CD4-positive, alpha-beta T cell treated with Interleukin-2 at 100 ng/mL for 4 hours (primary cell): ENCODE measurements around the gene EIF2S2.
"Not testable (repeated sequence)": the region's sequence is repeated elsewhere in the genome, so short reads cannot be mapped to it uniquely, and the experiment has no call there.

Experiments used
- DNase-seq: peaks from one replicate; pipeline ENCODE4 v3.0.0-alpha.2; 2020; ENCODE audit warnings: low spot score

Gene EIF2S2

GRCh38 chr20:34111702-34112599 lies at the start of gene EIF2S2:
Gene EIF2S2 (minus strand): TSS chr20:34112243. CDS start chr20:34112110, 133 bp downstream.
- DNase-seq, result peak; percentile 98

GRCh38 chr20:34157697-34158096 lies 45.7 kb upstream of the EIF2S2 start:
- DNase-seq, result not testable (repeated sequence)

- DNase-seq, result no peak
Observed at GRCh38 chr20:34155836-34156235, 43.8 kb upstream of the EIF2S2 start.

- DNase-seq, result not testable (repeated sequence)
Observed at GRCh38 chr20:34153169-34153568, 41.1 kb upstream of the EIF2S2 start.

DNA sequence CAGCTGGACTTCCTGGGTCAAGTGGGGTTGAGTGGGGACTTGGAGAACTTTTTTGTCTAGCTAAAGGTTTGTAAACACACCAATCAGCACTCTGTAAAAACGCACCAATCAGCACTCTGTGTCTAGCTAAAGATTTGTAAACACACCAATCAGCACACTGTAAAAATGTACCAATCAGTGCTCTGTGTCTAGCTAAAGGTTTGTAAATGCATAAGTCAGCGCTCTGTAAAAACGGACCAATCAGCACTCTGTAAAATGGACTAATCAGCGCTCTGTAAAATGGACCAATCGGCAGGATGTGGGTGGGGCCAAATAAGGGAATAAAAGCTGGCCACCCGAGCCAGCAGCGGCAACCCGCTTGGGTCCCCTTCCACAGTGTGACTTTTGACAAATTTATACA lies 40.0 kb upstream of the EIF2S2 start:
- not testable (repeated sequence) for DNase-seq

DNA sequence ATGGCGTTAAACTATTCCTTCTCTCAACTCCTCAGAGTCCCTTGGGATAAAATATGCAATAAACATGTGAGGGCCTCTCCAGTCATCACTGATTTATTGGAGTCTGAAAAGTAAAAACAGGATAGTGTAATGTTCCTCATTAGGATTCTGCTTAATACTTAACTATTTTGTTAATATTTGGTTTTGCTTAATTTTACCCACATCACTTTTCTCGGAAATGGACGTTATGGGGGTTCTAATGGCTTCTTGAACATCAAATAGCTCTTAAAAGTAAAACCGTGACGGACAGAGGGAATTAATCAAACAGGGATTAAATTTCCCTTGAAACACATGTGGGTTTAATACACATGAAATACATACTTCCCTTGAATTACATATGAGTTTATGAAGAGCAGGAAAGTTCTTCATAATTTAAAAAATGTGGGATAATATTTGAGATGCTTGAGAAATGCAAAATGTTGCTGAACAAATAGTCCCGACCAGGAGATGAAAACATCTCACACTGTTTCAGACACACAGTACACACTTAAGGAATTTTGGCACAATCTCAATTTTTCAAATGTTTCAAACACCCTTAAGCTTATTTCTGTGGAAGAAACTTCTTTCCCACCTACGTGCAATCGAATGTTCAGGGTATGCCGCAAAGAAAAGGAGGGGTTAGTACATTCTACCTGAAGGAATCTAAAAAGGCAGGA lies 38.4 kb upstream of the EIF2S2 start:
- no peak for DNase-seq

- DNase-seq, result no peak
Observed at GRCh38 chr20:34145280-34145819, 33.3 kb upstream of the EIF2S2 start.

- DNase-seq, result no peak
Observed at GRCh38 chr20:34143951-34144350, 31.9 kb upstream of the EIF2S2 start.

GRCh38 chr20:34142121-34142520 lies 30.1 kb upstream of the EIF2S2 start:
- DNase-seq, result no peak

DNA sequence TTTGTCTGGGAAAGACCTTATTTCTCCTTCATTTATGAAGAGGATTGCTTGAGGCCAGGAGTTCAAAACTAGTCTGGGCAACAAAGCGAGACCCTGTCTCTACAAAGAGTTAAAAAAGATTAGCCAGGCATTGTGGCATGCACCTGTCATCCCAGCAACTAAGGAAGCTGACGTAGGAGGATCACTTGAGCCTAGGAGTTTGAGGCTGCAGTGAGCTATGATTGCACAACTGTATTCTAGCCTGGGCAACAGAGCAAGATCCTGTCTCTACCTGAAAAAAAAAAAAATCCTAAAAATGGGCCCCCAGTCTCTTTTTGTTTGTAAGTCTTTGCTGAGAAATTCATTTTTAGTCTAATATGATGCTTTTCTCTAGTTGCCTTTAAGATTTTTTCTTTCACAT lies 29.2 kb upstream of the EIF2S2 start:
- no peak for DNase-seq

- DNase-seq, result not testable (repeated sequence)
Observed at GRCh38 chr20:34135525-34136275, 23.7 kb upstream of the EIF2S2 start.

DNA sequence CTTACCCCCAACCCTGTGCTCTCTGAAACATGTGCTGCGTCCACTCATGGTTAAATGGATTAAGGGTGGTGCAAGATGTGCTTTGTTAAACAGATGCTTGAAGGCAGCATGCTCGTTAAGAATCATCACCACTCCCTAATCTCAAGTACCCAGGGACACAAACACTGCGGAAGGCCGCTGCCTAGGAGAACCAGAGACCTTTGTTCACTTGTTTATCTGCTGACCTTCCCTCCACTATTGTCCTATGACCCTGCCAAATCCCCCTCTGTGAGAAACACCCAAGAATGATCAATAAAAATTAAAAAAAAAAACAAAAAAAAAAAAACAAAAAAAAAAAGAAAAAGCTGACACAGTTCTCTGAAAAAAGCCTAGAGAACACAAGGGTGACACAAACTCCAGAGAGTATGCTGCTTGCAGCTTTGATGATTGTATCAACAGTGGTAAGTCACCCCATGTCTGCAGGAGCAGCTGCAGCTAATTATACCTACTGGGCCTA lies 21.4 kb upstream of the EIF2S2 start:
- DNase-seq, result not testable (repeated sequence)

- not testable (repeated sequence) for DNase-seq
Observed at GRCh38 chr20:34132943-34133342, 20.9 kb upstream of the EIF2S2 start.

DNA sequence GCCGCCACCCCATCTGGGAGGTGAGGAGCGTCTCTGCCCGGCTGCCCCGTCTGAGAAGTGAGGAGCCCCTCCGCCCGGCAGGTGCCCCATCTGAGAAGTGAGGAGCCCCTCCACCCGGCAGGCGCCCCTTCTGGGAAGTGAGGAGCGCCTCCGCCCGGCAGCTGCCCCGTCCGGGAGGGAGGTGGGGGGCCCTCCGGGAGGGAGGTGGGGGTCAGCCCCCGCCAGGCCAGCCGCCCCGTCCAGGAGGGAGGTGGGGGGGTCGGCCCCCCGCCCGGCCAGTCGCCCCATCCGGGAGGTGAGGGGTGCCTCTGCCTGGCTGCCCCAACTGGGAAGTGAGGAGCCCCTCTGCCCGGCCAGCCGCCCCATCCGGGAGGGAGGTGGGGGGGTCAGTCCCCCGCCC lies 20.4 kb upstream of the EIF2S2 start:
- DNase-seq, result not testable (repeated sequence)

DNA sequence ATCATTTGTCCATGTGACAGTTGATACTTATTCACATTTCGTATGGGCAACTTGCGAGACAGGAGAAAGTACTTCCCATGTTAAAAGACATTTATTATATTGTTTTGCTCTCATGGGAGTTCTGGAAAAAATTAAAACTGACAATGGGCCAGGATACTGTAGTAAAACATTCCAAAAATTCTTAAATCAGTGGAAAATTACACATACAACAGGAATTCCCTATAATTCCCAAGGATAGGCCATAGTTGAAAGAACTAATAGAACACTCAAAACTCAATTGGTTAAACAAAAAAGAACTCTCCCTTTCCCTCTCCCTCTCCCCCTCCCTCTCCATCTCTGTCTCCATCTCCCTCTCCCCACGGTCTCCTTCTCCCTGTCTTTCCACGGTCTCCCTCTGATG lies 19.4 kb upstream of the EIF2S2 start:
- DNase-seq, result no peak

DNA sequence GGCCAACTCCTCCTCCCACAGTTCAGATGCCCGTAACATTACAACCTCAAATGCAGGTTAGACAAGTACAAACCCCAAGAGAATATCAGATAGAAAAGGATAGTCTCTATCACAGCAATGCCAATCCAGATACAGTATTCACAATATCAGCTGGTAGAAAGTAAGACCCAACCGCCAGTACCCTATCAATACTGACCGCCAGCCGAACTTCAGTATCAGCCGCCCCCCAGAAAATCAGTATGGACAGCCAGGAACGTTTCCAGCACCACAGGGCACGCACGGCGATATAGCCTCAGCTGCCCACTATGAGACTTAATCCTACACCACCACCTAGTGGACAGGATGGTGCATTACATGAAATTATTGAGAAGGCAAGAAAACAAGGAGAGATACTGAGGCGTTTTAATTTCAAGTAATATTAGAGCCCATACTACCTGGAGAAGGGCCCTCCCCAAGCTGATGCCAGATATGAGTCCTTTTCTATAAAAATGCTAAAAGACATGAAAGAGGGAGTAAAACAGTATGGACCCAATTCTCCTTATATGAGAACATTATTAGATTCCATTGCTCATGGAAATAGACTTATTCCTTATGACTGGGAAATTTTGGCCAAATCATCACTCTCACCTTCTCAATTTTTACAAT lies 17.6 kb upstream of the EIF2S2 start:
- DNase-seq, result peak; percentile 81

GRCh38 chr20:34127792-34128191 lies 15.7 kb upstream of the EIF2S2 start:
- no peak for DNase-seq

DNA sequence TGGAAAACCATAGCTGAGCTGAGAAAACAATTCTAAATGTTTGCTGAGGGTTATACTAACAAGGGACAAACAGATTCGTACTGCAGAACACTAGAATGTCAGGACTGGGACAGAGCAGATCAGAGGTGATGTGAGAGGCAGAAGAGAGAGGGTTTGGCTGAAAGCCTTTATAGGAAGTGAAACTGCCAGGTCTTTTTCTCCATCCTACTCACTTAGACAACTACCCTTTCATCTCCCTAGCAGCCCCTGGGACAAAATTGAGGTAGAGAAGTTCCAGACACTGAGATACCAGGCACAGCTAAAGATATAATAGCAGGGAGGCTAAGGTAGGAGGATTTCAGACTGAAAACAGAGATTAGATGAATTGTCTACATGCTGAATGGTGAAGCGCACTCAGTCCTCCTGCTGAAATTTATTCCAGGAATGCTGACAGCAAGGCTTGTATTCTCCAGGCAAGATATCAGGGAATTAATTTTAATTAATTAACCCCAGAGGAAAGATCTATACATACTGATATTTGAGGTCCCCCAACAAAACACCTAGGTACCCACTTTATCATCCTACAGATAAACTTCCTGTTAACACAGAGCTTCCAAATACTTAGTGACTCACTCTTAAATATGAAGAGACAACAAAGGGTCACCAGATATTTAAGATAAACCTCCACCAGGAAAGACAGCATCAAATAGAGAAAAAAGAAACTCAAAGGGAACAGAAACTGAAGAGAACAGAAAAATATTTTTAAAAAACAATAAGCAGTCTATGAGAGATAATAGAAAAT lies 12.6 kb upstream of the EIF2S2 start:
- no peak for DNase-seq

DNA sequence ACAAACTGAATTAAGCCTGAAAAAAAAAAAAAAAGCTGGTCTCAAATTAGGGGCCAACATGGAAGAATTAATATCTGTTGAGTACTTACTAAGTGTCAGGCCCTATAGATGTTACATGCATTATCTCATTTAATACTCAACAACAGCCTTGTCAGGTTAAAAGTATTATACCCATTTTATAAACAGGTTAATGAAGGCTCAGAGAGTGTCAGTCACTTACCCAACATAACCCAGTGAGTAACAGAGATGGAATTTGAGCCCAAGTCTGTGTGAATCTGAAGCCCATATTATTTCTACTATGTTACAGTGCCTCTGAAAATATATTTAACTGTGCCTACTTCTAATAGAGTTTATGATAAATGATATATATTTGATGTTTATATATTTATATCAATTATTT lies 11.3 kb upstream of the EIF2S2 start:
- DNase-seq, result no peak

DNA sequence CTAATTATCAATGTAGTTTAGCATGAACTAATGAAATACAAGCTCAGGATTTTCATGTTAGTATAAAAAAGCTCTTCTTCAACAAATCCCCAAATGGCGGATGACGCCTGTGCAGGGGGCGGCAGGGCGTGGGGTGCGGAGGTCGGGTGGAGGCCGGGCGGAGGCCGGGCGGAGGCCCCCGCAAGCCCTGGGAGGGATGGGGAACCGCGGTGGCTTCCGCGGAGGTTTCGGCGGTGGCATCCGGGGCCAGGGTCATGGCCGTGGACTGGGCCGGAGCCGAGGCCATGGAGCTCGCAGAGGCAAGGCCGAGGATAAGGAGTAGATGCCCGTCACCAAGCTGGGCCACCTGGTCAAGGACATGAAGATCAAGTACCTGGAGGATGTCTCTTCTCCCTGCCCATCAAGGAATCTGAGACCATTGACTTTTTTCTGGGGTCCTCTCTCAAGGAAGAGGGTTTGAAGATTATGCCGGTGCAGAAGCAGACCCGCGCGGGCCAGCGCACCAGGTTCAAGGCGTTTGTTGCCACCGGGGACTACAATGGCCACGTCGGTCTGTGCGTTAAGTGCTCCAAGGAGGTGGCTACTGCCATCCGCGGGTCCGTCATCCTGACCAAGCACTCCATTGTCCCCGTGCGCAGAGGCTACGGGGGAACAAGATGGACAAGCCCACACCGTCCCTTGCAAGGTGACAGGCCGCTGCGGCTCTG lies 10.4 kb upstream of the EIF2S2 start:
- DNase-seq, result no peak
